ENCODE data around the gene LTC4S.
"Not testable (repeated sequence)": the region's sequence is repeated elsewhere in the genome, so short reads cannot be mapped to it uniquely, and the experiment has no call there.

LTC4S gene

GRCh38 chr5:179824745-179825112 lies 30.9 kb downstream of the LTC4S start:
- DNase-seq, result no peak

GRCh38 chr5:179825655-179826182 lies 31.9 kb downstream of the LTC4S start:
- no peak for DNase-seq

- DNase-seq, result no peak
These were observed 33.9 kb downstream of the LTC4S start for GRCh38 chr5:179827680-179828079.

GRCh38 chr5:179828756-179829421 lies 35.1 kb downstream of the LTC4S start:
- DNase-seq, result no peak

- DNase-seq, result no peak
These were observed 36.1 kb downstream of the LTC4S start for GRCh38 chr5:179829732-179830435.

GRCh38 chr5:179830818-179831468 lies 37.2 kb downstream of the LTC4S start:
- no peak for DNase-seq

GRCh38 chr5:179832039-179832745 lies 38.4 kb downstream of the LTC4S start:
- no peak for DNase-seq

GRCh38 chr5:179833056-179833708 lies 39.4 kb downstream of the LTC4S start:
- DNase-seq, result no peak

GRCh38 chr5:179833709-179834070 lies 39.9 kb downstream of the LTC4S start:
- DNase-seq, result no peak

- DNase-seq, result no peak
These were observed 40.3 kb downstream of the LTC4S start for GRCh38 chr5:179834120-179834519.

- not testable (repeated sequence) for DNase-seq
These were observed 41.1 kb downstream of the LTC4S start for GRCh38 chr5:179834871-179835270.

- DNase-seq, result no peak
These were observed 42.6 kb downstream of the LTC4S start for GRCh38 chr5:179836225-179837019.

GRCh38 chr5:179837076-179838011 lies 43.6 kb downstream of the LTC4S start:
- no peak for DNase-seq

GRCh38 chr5:179839328-179840256 lies 45.8 kb downstream of the LTC4S start:
- DNase-seq, result no peak

- DNase-seq, result no peak
These were observed 46.5 kb downstream of the LTC4S start for GRCh38 chr5:179840321-179840720.

GRCh38 chr5:179840766-179841165 lies 47.0 kb downstream of the LTC4S start:
- DNase-seq, result no peak

GRCh38 chr5:179841621-179842020 lies 47.8 kb downstream of the LTC4S start:
- DNase-seq, result no peak
